CD4-positive, alpha-beta T cell (primary cell): ENCODE results near the gene DHX57. TPM values are rescaled to one million over a fixed set of nuclear protein-coding genes. Genes with fewer than 3 reads are reported as not detected.

ENCODE experiments used
- ATAC-seq: fragments of 200-7000 bp; cut with Tn5 transposase; one replicate; pipeline ENCODE4 v1.10.0; 2022; ENCODE audit warnings: mild to moderate bottlenecking; ENCODE audit not compliant: poor library complexity
- CTCF ChIA-PET: fragments of 350-600 bp; sonication (Branson Sonifier 250); formaldehyde crosslinking; loops from one replicate; lab custom pipeline; 2021; ENCODE audit warnings: antibody characterized with exemption, inconsistent platforms; lab: Charles Lee
- POLR2A ChIA-PET: fragments of 350-600 bp; sonication (Branson Sonifier 250); formaldehyde crosslinking; loops from one replicate; lab custom pipeline; 2021; ENCODE audit warnings: antibody characterized with exemption, inconsistent platforms; lab: Charles Lee
- DNase-seq, 14 experiments: peaks; one replicate each; pipeline ENCODE4 v3.0.0-alpha.2; 2013 to 2020; ENCODE audit warnings: mixed read lengths in 2 of 14
- H3K27ac ChIP-seq, 2 donors: one replicate each; pipeline versions ENCODE4 v1.5.1 to v1.7.0; 2013; ENCODE audit warnings: low read length in 2 of 2, low read depth in 1 of 2, mild to moderate bottlenecking in 1 of 2
- H3K27me3 ChIP-seq, 2 experiments: 1 replicate in 1 of 2; 2 replicates in 1 of 2; pipeline versions ENCODE4 v1.6.1 to v1.7.0; 2013; ENCODE audit warnings: low read length in 2 of 2, control low read depth in 1 of 2, mild to moderate bottlenecking in 1 of 2, moderate library complexity in 1 of 2; ENCODE audit not compliant: insufficient read depth in 2 of 2, control insufficient read depth in 1 of 2
- H3K36me3 ChIP-seq: one replicate; pipeline ENCODE4 v1.6.1; 2013; ENCODE audit warnings: low read length, control low read depth; ENCODE audit not compliant: insufficient read depth
- H3K4me1 ChIP-seq: one replicate; pipeline ENCODE4 v1.6.1; 2013; ENCODE audit warnings: low read length, control low read depth; ENCODE audit not compliant: insufficient read depth
- H3K4me3 ChIP-seq: one replicate; pipeline ENCODE4 v1.5.1; 2013; ENCODE audit warnings: mild to moderate bottlenecking, low read length, moderate library complexity
- H3K9me3 ChIP-seq, 2 experiments: 1 replicate in 1 of 2; 2 replicates in 1 of 2; pipeline versions ENCODE4 v1.6.1 to v1.7.0; 2013; ENCODE audit warnings: low read length in 2 of 2, mild to moderate bottlenecking in 2 of 2, control low read depth in 1 of 2, moderate library complexity in 1 of 2; ENCODE audit not compliant: control insufficient read depth in 1 of 2, insufficient read depth in 1 of 2
- H3K27ac Mint-ChIP-seq: one replicate; pipeline ENCODE4 v1.8.0; 2020; ENCODE audit warnings: mixed read lengths
- H3K27me3 Mint-ChIP-seq: one replicate; pipeline ENCODE4 v1.8.0; 2021; ENCODE audit warnings: mixed read lengths
- H3K36me3 Mint-ChIP-seq: one replicate; pipeline ENCODE4 v1.8.0; 2021; ENCODE audit warnings: low read depth, mixed read lengths
- H3K4me1 Mint-ChIP-seq: one replicate; pipeline ENCODE4 v1.8.0; 2021; ENCODE audit warnings: low read depth, mixed read lengths
- H3K4me3 Mint-ChIP-seq: one replicate; pipeline ENCODE4 v1.8.0; 2020; ENCODE audit warnings: mild to moderate bottlenecking, mixed read lengths
- H3K9me3 Mint-ChIP-seq: one replicate; pipeline ENCODE4 v1.8.0; 2020; ENCODE audit warnings: mixed read lengths
- CTCF ChIP-seq: fragments of 200-600 bp; IDR thresholded peaks from one replicate; pipeline ENCODE4 v1.8.0; 2022; ENCODE audit warnings: antibody characterized with exemption, mild to moderate bottlenecking
- intact Hi-C, 2 experiments: fragments of 100-400 bp; cut with DNase I in 1 of 2; cut with micrococcal nuclease in 1 of 2; formaldehyde crosslinking; loops; one replicate each; pipeline versions ENCODE4 v1.15.1 to v1.9.0; 2023 to 2025; cut with DNase I, micrococcal nuclease
- total RNA-seq, 174 experiments: library from RNA in 2 of 174; stranded (reverse) in 2 of 174; gene quantifications; one replicate each; pipeline ENCODE4 v1.2.3 and lab custom pipeline; 2021 to 2026

DHX57 gene
- total RNA-seq, 2 experiments from 2014 or later: 13.9 to 14.1 TPM

- H3K9me3 Mint-ChIP-seq: no peaks in the 10 kb centered on the region
- ATAC-seq (no peak), DNase-seq (peak in 2 of 14 experiments; percentile 24 to 27)
- POLR2A ChIA-PET: interaction anchor here (1.0 to 3.9 kb wide), 4 partner anchors 15 to 167 kb away, joined by 3 to 38 read pairs (median 11); partner anchors contain the start of gene HNRNPLL
- H3K27ac Mint-ChIP-seq: peak overlapping the region; percentile 94
- Histone ChIP-seq H3K4me1 (peaks cover 36% of the 10 kb centered on the region), H3K9me3 (no peaks in the 10 kb centered on the region), H3K36me3 (peaks cover 68% of the 10 kb centered on the region), H3K27me3 (no peaks in the 10 kb centered on the region), H3K4me3 (peak overlapping the region; percentile 92), H3K27ac (peak overlapping the region; percentile 43 to 49)
- CTCF ChIA-PET: interaction anchor here (1.9 kb wide), 1 partner anchor 145 kb away, joined by 7 read pairs; no protein-coding TSS in a partner anchor
- intact Hi-C loops: loop anchor here in 1 of 2 experiments (10.0 kb wide), 1 partner anchor 1664 kb away; the partner anchor contains the start of genes GPATCH11 and HEATR5B
- H3K4me3 Mint-ChIP-seq: peak overlapping the region; percentile 99
- peaks cover 88% of the 10 kb centered on the region for H3K36me3 Mint-ChIP-seq
- no peak for TF ChIP-seq CTCF
- H3K27me3 Mint-ChIP-seq: peaks cover 4% of the 10 kb centered on the region
- H3K4me1 Mint-ChIP-seq: peaks cover 80% of the 10 kb centered on the region
Observed at GRCh38 chr2:38748391-38748790, 127.3 kb downstream of the DHX57 start.

GRCh38 chr2:38747819-38748218 lies 127.9 kb downstream of the DHX57 start:
- Histone ChIP-seq H3K36me3 (peaks cover 73% of the 10 kb centered on the region), H3K4me1 (peaks cover 35% of the 10 kb centered on the region), H3K9me3 (no peaks in the 10 kb centered on the region), H3K27me3 (no peaks in the 10 kb centered on the region), H3K4me3 (peak overlapping the region; percentile 2), H3K27ac (peak overlapping the region; percentile 43 to 49)
- H3K27me3 Mint-ChIP-seq: peaks cover 4% of the 10 kb centered on the region
- POLR2A ChIA-PET: interaction anchor here (1.0 to 3.5 kb wide), 5 partner anchors 38 to 166 kb away, joined by 3 to 15 read pairs (median 4); partner anchors contain the start of gene HNRNPLL
- DNase-seq: no peak
- no peaks in the 10 kb centered on the region for H3K9me3 Mint-ChIP-seq
- peak overlapping the region; percentile 99 for H3K4me3 Mint-ChIP-seq
- H3K27ac Mint-ChIP-seq: peak overlapping the region; percentile 94
- no peak for TF ChIP-seq CTCF
- H3K36me3 Mint-ChIP-seq: peaks cover 91% of the 10 kb centered on the region
- peaks cover 81% of the 10 kb centered on the region for H3K4me1 Mint-ChIP-seq
- CTCF ChIA-PET: interaction anchor here (1.4 to 1.9 kb wide), 2 partner anchors 144 to 184 kb away, joined by 5 to 7 read pairs; no protein-coding TSS in a partner anchor
- no peak for ATAC-seq
- intact Hi-C loops: loop anchor here in 1 of 2 experiments (10.0 kb wide), 1 partner anchor 1663 kb away; the partner anchor contains the start of genes GPATCH11 and HEATR5B

Other genes with a start within 250 kb of the DHX57 start
- 1 to 10 TPM; 5.9 to 7.0 TPM for gene GALM, start 209.8 kb downstream of the DHX57 start, total RNA-seq
- gene SRSF7, start 124.6 kb downstream of the DHX57 start, total RNA-seq: 100 to 1,000 TPM; 550 to 557 TPM
- gene GEMIN6, start 97.7 kb downstream of the DHX57 start, total RNA-seq: 1 to 10 TPM; 1.2 to 2.1 TPM
- 1 to 10 TPM; 2.1 to 2.6 TPM for gene MORN2, start within 50 bp of the DHX57 start, total RNA-seq
- not detected for gene ARHGEF33, start 13.9 kb upstream of the DHX57 start, total RNA-seq
- 10 to 100 TPM; 16.4 to 16.9 TPM for gene SOS1, start 245.1 kb upstream of the DHX57 start, total RNA-seq